Activated T-helper 17 cell treated with anti-CD3 and anti-CD28 coated beads, Interleukin-2, amount 50 U/mL, for 72 hours (primary cell): ENCODE measurements around the gene SUSD6. TPM values are rescaled to one million over a fixed set of nuclear protein-coding genes. Genes with fewer than 3 reads are reported as not detected.

ENCODE experiments used
- ATAC-seq: fragments of 150-1000 bp; cut with Tn5 transposase; replicated peaks from 2 replicates; pipeline ENCODE4 v1.10.0; 2021; ENCODE audit warnings: mild to moderate bottlenecking, moderate library complexity
- H3K27ac Mint-ChIP-seq: one replicate; pipeline ENCODE4 v1.8.0; 2022; ENCODE audit warnings: mixed read lengths
- H3K27me3 Mint-ChIP-seq: one replicate; pipeline ENCODE4 v1.8.0; 2022; ENCODE audit warnings: mixed read lengths
- H3K36me3 Mint-ChIP-seq: one replicate; pipeline ENCODE4 v1.8.0; 2022; ENCODE audit warnings: low read depth, mild to moderate bottlenecking, mixed read lengths
- H3K4me1 Mint-ChIP-seq: one replicate; pipeline ENCODE4 v1.8.0; 2022; ENCODE audit warnings: mixed read lengths
- H3K4me3 Mint-ChIP-seq: one replicate; pipeline ENCODE4 v1.8.0; 2022; ENCODE audit warnings: mild to moderate bottlenecking, mixed read lengths
- H3K9me3 Mint-ChIP-seq: one replicate; pipeline ENCODE4 v1.8.0; 2022; ENCODE audit warnings: mixed read lengths
- total RNA-seq, 2 donors: library from RNA; stranded (reverse); gene quantifications; one replicate each; pipeline ENCODE4 v1.2.3, GENCODE V29; 2022

The SUSD6 gene, protein sequence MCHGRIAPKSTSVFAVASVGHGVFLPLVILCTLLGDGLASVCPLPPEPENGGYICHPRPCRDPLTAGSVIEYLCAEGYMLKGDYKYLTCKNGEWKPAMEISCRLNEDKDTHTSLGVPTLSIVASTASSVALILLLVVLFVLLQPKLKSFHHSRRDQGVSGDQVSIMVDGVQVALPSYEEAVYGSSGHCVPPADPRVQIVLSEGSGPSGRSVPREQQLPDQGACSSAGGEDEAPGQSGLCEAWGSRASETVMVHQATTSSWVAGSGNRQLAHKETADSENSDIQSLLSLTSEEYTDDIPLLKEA
- total RNA-seq: 10 to 100 TPM; 76.9 to 96.4 TPM

- H3K36me3 Mint-ChIP-seq: peaks cover 43% of the 10 kb centered on the region
- peak within 1 kb of the TSS; percentile 96 for H3K4me3 Mint-ChIP-seq
- peak within 1 kb of the TSS; percentile 96 for H3K27ac Mint-ChIP-seq
- ATAC-seq: peak; percentile 69
- no peaks in the 10 kb centered on the region for H3K27me3 Mint-ChIP-seq
- H3K9me3 Mint-ChIP-seq: no peaks in the 10 kb centered on the region
- peaks cover 37% of the 10 kb centered on the region for H3K4me1 Mint-ChIP-seq
These were observed at the start of gene SUSD6 for GRCh38 chr14:69611172-69612013. Gene SUSD6 (plus strand): TSS chr14:69611596. CDS start chr14:69658593, 46,997 bp downstream.

DNA sequence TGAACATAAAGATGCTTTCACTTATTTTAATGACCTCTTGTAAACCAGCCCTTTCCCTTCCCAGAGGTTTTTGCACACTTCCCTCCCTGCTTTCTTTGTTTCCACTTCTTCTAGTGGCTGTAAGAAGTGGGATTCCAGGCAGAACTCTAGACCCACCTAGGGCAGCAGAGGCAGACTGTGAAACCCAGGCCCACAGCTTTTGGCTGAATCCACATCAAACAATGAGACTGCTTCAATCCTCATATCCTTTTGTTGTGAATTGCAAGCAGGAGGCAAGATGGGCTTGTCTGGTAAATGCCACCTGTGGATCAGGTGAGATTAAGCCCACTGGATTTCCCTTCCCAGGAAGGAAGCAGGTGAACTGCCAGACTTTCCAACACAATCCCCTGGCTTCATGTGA lies 49.5 kb upstream of the SUSD6 start:
- Mint-ChIP-seq H3K4me1 (peaks cover 4% of the 10 kb centered on the region), H3K4me3 (no peak overlapping the region), H3K36me3 (no peaks in the 10 kb centered on the region), H3K27ac (no peak overlapping the region), H3K27me3 (peaks cover 51% of the 10 kb centered on the region), H3K9me3 (no peaks in the 10 kb centered on the region)
- ATAC-seq: no peak

DNA sequence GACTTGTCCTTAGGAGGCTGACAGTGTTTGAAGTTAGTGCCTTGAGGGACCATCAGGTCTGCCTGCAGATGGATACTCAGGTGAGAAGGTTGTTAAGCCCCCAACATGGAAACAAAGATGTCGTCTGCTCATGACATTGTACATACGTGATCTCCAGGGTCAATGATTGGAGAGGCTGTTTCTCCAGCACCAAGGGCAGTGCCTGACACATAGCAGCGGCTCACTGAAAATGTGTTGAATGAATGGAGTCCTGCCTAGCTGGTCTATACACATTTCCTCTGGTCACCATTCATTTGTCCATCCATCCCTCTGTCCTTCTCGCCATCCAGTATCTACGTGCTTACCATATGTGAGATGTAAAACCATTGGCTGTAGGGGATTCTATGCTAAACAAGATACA lies 43.8 kb upstream of the SUSD6 start:
- no peak for ATAC-seq
- no peaks in the 10 kb centered on the region for H3K36me3 Mint-ChIP-seq
- H3K27me3 Mint-ChIP-seq: peaks cover 56% of the 10 kb centered on the region
- H3K9me3 Mint-ChIP-seq: no peaks in the 10 kb centered on the region
- H3K27ac Mint-ChIP-seq: no peak overlapping the region
- H3K4me3 Mint-ChIP-seq: no peak overlapping the region
- H3K4me1 Mint-ChIP-seq: no peaks in the 10 kb centered on the region

DNA sequence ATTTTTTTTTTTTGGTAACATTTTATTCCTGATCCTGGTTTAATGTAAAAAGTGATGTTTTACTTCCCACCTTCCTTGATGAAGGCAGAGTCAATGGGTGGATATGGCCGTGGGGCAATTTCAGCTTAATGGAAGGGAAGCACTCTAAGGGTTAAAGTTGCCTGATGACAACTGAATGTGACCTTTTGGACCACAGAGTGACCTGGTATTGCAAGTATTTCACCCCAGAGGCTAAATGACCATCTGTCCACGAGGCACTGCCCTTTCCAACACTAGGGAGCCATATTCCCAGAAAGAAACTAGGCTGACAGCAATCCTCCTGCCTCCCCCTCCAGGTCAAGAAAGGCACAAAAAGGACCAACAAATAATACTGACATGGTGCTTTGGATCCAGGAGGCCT lies 41.5 kb upstream of the SUSD6 start:
- H3K27ac Mint-ChIP-seq: no peak overlapping the region
- H3K9me3 Mint-ChIP-seq: no peaks in the 10 kb centered on the region
- peaks cover 5% of the 10 kb centered on the region for H3K4me1 Mint-ChIP-seq
- no peak for ATAC-seq
- H3K36me3 Mint-ChIP-seq: peaks cover 5% of the 10 kb centered on the region
- H3K4me3 Mint-ChIP-seq: no peak overlapping the region
- H3K27me3 Mint-ChIP-seq: peaks cover 58% of the 10 kb centered on the region

- ATAC-seq: no peak
- Mint-ChIP-seq H3K4me3 (peak overlapping the region; percentile 13), H3K36me3 (peaks cover 5% of the 10 kb centered on the region), H3K27ac (no peak overlapping the region), H3K9me3 (no peaks in the 10 kb centered on the region), H3K4me1 (peaks cover 5% of the 10 kb centered on the region), H3K27me3 (peaks cover 52% of the 10 kb centered on the region)
These were observed 40.5 kb upstream of the SUSD6 start for GRCh38 chr14:69570836-69571330.

DNA sequence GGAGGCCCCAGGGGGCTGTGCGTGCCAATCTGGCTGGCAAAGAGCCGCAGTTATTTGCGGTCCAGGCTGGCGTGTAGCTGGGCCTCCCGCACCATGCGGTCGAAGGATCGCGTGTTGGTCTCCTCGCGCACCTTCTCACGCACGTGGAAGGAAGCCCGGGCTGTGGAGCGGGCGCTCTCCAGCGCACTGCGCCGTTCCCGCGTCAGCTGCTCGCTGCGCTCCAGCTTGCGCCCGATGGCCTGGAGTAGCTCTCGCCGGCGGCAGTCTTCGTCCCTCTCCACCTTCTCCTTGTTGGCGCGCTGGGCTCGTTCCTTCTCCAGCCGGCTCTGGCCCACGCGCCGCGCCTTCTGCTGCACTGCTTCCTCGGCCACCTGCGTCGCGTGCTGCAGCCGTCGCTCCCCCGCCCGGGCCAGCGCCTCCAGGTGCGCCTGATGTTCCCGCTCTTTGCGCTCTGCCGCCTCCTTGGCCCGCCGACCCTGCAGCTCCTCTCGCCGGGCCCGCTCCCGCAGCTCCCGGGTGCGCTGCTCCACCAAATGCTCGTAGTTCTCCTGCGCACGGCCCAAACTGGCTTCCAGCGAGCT lies 39.9 kb upstream of the SUSD6 start:
- Mint-ChIP-seq H3K27ac (no peak overlapping the region), H3K9me3 (no peaks in the 10 kb centered on the region), H3K4me3 (no peak overlapping the region), H3K27me3 (peaks cover 51% of the 10 kb centered on the region), H3K4me1 (peaks cover 5% of the 10 kb centered on the region), H3K36me3 (peaks cover 5% of the 10 kb centered on the region)
- ATAC-seq: no peak

DNA sequence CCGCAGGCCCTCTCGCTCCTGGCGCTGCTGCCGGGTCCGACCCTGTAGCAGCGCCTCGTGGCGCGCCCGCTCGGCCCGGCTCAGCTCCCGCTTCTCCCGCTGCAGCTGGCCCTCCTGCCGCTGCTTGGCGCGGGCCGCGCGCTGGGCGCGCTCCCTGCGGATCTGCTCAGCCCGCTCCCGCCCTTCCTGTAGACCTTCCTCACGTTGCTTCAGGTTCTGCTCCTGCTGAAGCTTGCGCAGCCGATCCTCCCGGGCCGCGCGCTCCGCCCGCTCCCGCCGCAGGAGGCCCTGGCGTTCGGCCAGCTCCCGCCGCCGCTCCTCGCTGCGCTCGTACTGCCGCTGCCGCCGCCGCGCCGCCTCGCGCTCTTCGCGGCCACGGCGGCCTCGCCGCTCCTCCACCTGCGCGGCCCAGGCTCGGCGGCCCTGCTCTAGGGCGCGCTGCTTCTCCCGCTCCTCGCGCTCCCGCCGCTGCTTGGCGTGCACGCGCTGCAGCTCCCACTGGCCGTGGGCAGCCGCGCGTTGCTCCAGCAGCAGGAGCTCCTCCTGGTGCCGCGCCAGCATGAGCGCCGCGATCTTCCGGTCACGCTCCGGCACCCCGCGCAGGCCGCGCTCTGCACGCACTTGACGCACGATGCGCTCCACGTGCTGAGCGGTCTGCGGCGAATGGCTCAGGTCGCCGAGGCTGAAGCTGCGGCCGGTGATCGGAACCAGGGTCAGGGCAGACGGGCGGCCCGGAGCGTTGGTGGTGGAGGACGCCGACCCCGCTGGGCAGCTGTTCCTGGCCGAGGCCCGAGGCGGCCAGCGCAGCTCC lies 39.2 kb upstream of the SUSD6 start:
- H3K27me3 Mint-ChIP-seq: peaks cover 53% of the 10 kb centered on the region
- peak overlapping the region; percentile 23 for H3K4me3 Mint-ChIP-seq
- H3K9me3 Mint-ChIP-seq: no peaks in the 10 kb centered on the region
- peaks cover 5% of the 10 kb centered on the region for H3K4me1 Mint-ChIP-seq
- no peak for ATAC-seq
- no peak overlapping the region for H3K27ac Mint-ChIP-seq
- peaks cover 5% of the 10 kb centered on the region for H3K36me3 Mint-ChIP-seq

- no peak for ATAC-seq
- peak overlapping the region; percentile 23 for H3K4me3 Mint-ChIP-seq
- peaks cover 5% of the 10 kb centered on the region for H3K4me1 Mint-ChIP-seq
- no peak overlapping the region for H3K27ac Mint-ChIP-seq
- no peaks in the 10 kb centered on the region for H3K9me3 Mint-ChIP-seq
- H3K27me3 Mint-ChIP-seq: peaks cover 48% of the 10 kb centered on the region
- H3K36me3 Mint-ChIP-seq: peaks cover 5% of the 10 kb centered on the region
These were observed 38.6 kb upstream of the SUSD6 start for GRCh38 chr14:69572841-69573135.

GRCh38 chr14:69573205-69573830 lies 38.1 kb upstream of the SUSD6 start:
- Mint-ChIP-seq H3K4me3 (peak overlapping the region; percentile 83), H3K9me3 (no peaks in the 10 kb centered on the region), H3K27me3 (peaks cover 43% of the 10 kb centered on the region), H3K27ac (no peak overlapping the region), H3K36me3 (peaks cover 5% of the 10 kb centered on the region), H3K4me1 (peaks cover 5% of the 10 kb centered on the region)
- no peak for ATAC-seq

DNA sequence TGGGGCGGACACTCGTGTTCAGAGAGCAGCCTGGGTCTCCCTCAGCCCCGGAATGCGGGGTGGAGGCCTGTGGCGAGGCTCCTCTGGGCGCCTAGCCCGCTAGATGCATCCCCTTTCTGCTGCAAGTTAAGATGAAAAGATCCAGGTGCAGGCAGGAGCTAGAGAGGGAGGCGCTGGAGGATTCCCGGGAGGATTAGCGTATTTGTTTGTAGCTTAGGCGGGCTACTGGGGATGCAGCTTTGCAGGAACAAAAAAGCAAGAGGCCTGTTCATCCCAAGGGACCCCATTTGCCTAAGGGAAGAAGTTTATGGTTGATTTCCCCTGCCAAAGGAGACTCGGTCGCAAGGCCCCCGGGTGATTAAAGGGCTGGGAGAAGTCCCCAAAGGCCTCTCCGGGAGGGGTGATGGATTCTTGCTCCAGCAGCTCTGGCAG lies 37.5 kb upstream of the SUSD6 start:
- ATAC-seq: no peak
- H3K27ac Mint-ChIP-seq: no peak overlapping the region
- H3K9me3 Mint-ChIP-seq: no peaks in the 10 kb centered on the region
- peaks cover 5% of the 10 kb centered on the region for H3K4me1 Mint-ChIP-seq
- H3K4me3 Mint-ChIP-seq: peak overlapping the region; percentile 83
- H3K36me3 Mint-ChIP-seq: peaks cover 5% of the 10 kb centered on the region
- H3K27me3 Mint-ChIP-seq: peaks cover 42% of the 10 kb centered on the region

- Mint-ChIP-seq H3K27me3 (peaks cover 37% of the 10 kb centered on the region), H3K4me3 (peak within 1 kb of the TSS; percentile 83), H3K9me3 (no peaks in the 10 kb centered on the region), H3K4me1 (peaks cover 5% of the 10 kb centered on the region), H3K36me3 (peaks cover 5% of the 10 kb centered on the region), H3K27ac (no peak within 1 kb of the TSS)
- peak; percentile 86 for ATAC-seq
These were observed 37.0 kb upstream of the SUSD6 start, which contains the start of gene CCDC177 for GRCh38 chr14:69574263-69574953. Gene CCDC177 (minus strand): TSS chr14:69574871. CDS start chr14:69573622, 1,249 bp downstream.

GRCh38 chr14:69574954-69575295 lies 36.5 kb upstream of the SUSD6 start:
- Mint-ChIP-seq H3K4me1 (peaks cover 5% of the 10 kb centered on the region), H3K27ac (no peak overlapping the region), H3K4me3 (peak overlapping the region; percentile 83), H3K36me3 (peaks cover 5% of the 10 kb centered on the region), H3K27me3 (peaks cover 32% of the 10 kb centered on the region), H3K9me3 (no peaks in the 10 kb centered on the region)
- no peak for ATAC-seq

- Mint-ChIP-seq H3K27ac (no peak overlapping the region), H3K36me3 (peaks cover 4% of the 10 kb centered on the region), H3K4me3 (no peak overlapping the region), H3K9me3 (no peaks in the 10 kb centered on the region), H3K4me1 (peaks cover 4% of the 10 kb centered on the region), H3K27me3 (peaks cover 17% of the 10 kb centered on the region)
- ATAC-seq: no peak
These were observed 31.9 kb upstream of the SUSD6 start for GRCh38 chr14:69579476-69579875.
